Transverse colon (tissue), 4 donors: Measurements from ENCODE around the gene AIPL1. TPM values are rescaled to one million over a fixed set of nuclear protein-coding genes. Genes with fewer than 3 reads are reported as not detected.

Experiments used
- DNase-seq: peaks from one replicate; pipeline ENCODE4 v3.0.0-alpha.2; 2019
- H3K27ac ChIP-seq, 4 donors: fragments of 200-600 bp; sonication (generic); 2 replicates each; pipeline ENCODE4 v1.5.1; 2016 to 2018; ENCODE audit warnings: inconsistent platforms in 4 of 4
- H3K27me3 ChIP-seq: fragments of 200-600 bp; sonication (generic); 2 replicates; pipeline ENCODE4 v1.5.1; 2017; ENCODE audit warnings: inconsistent platforms
- H3K36me3 ChIP-seq, 4 donors: fragments of 200-600 bp; sonication (generic); 2 replicates each; pipeline ENCODE4 v1.5.1; 2017 to 2019; ENCODE audit warnings: inconsistent platforms in 4 of 4
- H3K4me1 ChIP-seq, 4 donors: fragments of 200-600 bp; sonication (generic); 2 replicates each; pipeline ENCODE4 v1.5.1; 2017 to 2020; ENCODE audit warnings: inconsistent platforms in 4 of 4
- H3K4me3 ChIP-seq, 4 donors: fragments of 200-600 bp; sonication (generic); 1 replicate in 1 of 4; 2 replicates in 3 of 4; pipeline versions ENCODE4 v1.5.1 to v1.6.1; 2017 to 2019; ENCODE audit warnings: inconsistent platforms in 4 of 4
- H3K9me3 ChIP-seq, 2 donors: fragments of 200-600 bp; sonication (generic); 2 replicates each; pipeline ENCODE4 v1.5.1; 2017 to 2019; ENCODE audit warnings: inconsistent platforms in 2 of 2
- CTCF ChIP-seq, 5 experiments: fragments of 200-600 bp in 3 of 5; fragments of 450-650 bp in 2 of 5; sonication (generic) in 3 of 5; IDR thresholded peaks; 1 replicate in 2 of 5; 2 replicates in 3 of 5; pipeline ENCODE4 v1.5.1; 2016 to 2017; ENCODE audit warnings: antibody characterized with exemption in 5 of 5, inconsistent platforms in 3 of 5, mild to moderate bottlenecking in 2 of 5, moderate library complexity in 1 of 5
- EP300 ChIP-seq: sonication (generic); formaldehyde crosslinking; IDR thresholded peaks from one replicate; pipeline ENCODE4 v1.6.1; 2017; ENCODE audit warnings: antibody characterized with exemption, low read depth
- POLR2A ChIP-seq: fragments of 450-650 bp; IDR thresholded peaks from one replicate; pipeline ENCODE4 v1.6.1; 2016; ENCODE audit warnings: antibody characterized with exemption, mild to moderate bottlenecking, moderate library complexity
- POLR2AphosphoS5 ChIP-seq, 3 donors: sonication (generic); formaldehyde crosslinking; IDR thresholded peaks; one replicate each; pipeline ENCODE4 v1.6.1; 2016; ENCODE audit warnings: antibody characterized with exemption in 3 of 3
- whole genome bisulfite sequencing, 2 donors: methylation state at CpG; one replicate each; pipeline ENCODE4 v1.1.5; 2018; ENCODE audit warnings: low coverage in 1 of 2; 5-methylcytosine and 5-hydroxymethylcytosine counted together
- in situ Hi-C, 4 donors: fragments of 200-750 bp; cut with MboI; loops; one replicate each; pipeline versions ENCODE4 v1.15.0 to v1.15.1; 2017; ENCODE audit warnings: low sequenced_read_pairs in 3 of 4, low pct_ligation_motif_present in 1 of 4, low pct_unique_long_range_greater_than_20kb in 1 of 4
- intact Hi-C: fragments of 100-400 bp; cut with DNase I; formaldehyde crosslinking; loops from one replicate; pipeline ENCODE4 v1.15.1; 2023; ENCODE audit warnings: low total_unique reads
- total RNA-seq, 4 donors: library from RNA; depleted of rRNA; stranded (reverse); fragments of >200 nt; gene quantifications; one replicate each; pipeline ENCODE4 v1.1.0, GENCODE V29; 2016

Gene AIPL1
- total RNA-seq, 4 donors from 2014 or later = not detected

GRCh38 chr17:6380915-6381438 is 53.9 kb downstream of the AIPL1 start:
- TF ChIP-seq POLR2AphosphoS5 (IDR thresholded peaks at IDR 0.05) (no peak), EP300 (no peak), CTCF (IDR thresholded peaks at IDR 0.05) (no peak), POLR2A (no peak)
- in situ Hi-C loops = no loop called here
- intact Hi-C loops = no loop called here
- 79 to 97% methylated on average over 3 to 6 of the region's 6 CpGs for WGBS, 2 donors
- H3K36me3 ChIP-seq = no peaks in the 10 kb centered on the region
- DNase-seq = no peak
- no peaks in the 10 kb centered on the region for H3K4me1 ChIP-seq
- H3K27ac ChIP-seq = no peak overlapping the region
- H3K27me3 ChIP-seq = peaks cover 10% of the 10 kb centered on the region
- H3K9me3 ChIP-seq = no peaks in the 10 kb centered on the region
- H3K4me3 ChIP-seq = no peak overlapping the region

- intact Hi-C loops = no loop called here
- Histone ChIP-seq H3K4me3 (no peak overlapping the region), H3K36me3 (no peaks in the 10 kb centered on the region), H3K4me1 (no peaks in the 10 kb centered on the region), H3K27ac (no peak overlapping the region), H3K27me3 (peaks cover 10% of the 10 kb centered on the region), H3K9me3 (no peaks in the 10 kb centered on the region)
- WGBS, 2 donors = 64 to 66% methylated on average over 3 of the region's 3 CpGs
- no peak for DNase-seq
- TF ChIP-seq POLR2AphosphoS5 (IDR thresholded peaks at IDR 0.05) = no peak
- no peak for TF ChIP-seq CTCF (IDR thresholded peaks at IDR 0.05)
- no peak for TF ChIP-seq POLR2A
- TF ChIP-seq EP300 = no peak
- in situ Hi-C loops = no loop called here
Observed at GRCh38 chr17:6377906-6378305, 57.0 kb downstream of the AIPL1 start.

GRCh38 chr17:6376931-6377361 is 58.0 kb downstream of the AIPL1 start:
- no peak for DNase-seq
- H3K4me1 ChIP-seq = no peaks in the 10 kb centered on the region
- in situ Hi-C loops (no loop called here), intact Hi-C loops (no loop called here)
- H3K27ac ChIP-seq = no peak overlapping the region
- H3K36me3 ChIP-seq = no peaks in the 10 kb centered on the region
- TF ChIP-seq POLR2A = no peak
- no peak for TF ChIP-seq CTCF (IDR thresholded peaks at IDR 0.05)
- TF ChIP-seq POLR2AphosphoS5 (IDR thresholded peaks at IDR 0.05) = no peak
- TF ChIP-seq EP300 = no peak
- no peak overlapping the region for H3K4me3 ChIP-seq
- no peaks in the 10 kb centered on the region for H3K9me3 ChIP-seq
- 41 to 58% methylated on average over 2 to 11 of the region's 11 CpGs for WGBS, 2 donors
- peaks cover 10% of the 10 kb centered on the region for H3K27me3 ChIP-seq

DNA sequence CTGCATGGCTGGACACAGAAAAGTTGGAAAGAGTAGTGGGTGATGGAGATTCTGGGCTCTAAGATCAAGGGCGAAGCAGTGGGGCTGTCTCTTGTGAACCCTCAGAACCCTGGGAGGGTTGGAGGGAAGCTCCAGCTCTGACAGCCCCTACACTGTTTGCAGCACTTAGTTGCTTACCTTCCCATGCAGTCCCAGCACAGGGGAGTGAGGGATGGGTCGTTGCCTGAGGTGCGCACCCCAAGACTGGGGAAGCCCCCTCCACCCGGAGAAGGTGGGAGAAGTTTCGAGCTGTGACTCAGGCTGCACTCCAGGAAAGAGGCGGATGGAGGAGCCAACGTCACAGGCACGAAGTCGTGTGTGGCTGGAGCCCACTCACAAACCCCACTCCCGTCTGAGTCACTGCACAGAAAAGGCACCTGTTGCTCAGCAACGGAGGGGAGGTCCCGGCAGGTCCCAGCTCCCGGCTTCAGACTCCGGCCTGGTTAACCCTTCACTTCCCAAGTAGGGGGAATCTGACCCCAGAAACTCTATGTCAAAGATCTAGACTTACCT is 60.1 kb downstream of the AIPL1 start:
- no peak for DNase-seq
- in situ Hi-C loops (no loop called here), intact Hi-C loops (no loop called here)
- WGBS, 2 donors = 8 to 14% methylated on average over 1 to 14 of the region's 14 CpGs
- Histone ChIP-seq H3K27ac (no peak overlapping the region), H3K4me1 (no peaks in the 10 kb centered on the region), H3K36me3 (no peaks in the 10 kb centered on the region), H3K27me3 (peaks cover 10% of the 10 kb centered on the region), H3K9me3 (no peaks in the 10 kb centered on the region), H3K4me3 (no peak overlapping the region)
- TF ChIP-seq EP300 (no peak), POLR2A (no peak), POLR2AphosphoS5 (IDR thresholded peaks at IDR 0.05) (no peak), CTCF (IDR thresholded peaks at IDR 0.05) (no peak)
